Spinal cord (tissue), 10 donors: ENCODE measurements around the gene PTBP2. TPM values are rescaled to one million over a fixed set of nuclear protein-coding genes. Genes with fewer than 3 reads are reported as not detected.

Experiments
- DNase-seq, 6 donors: peaks; one replicate each; pipeline versions ENCODE4 v3.0.0 to v3.0.0-alpha.2; 2013 to 2015; ENCODE audit warnings: low spot score in 6 of 6, low read depth in 4 of 6
- H3K27ac ChIP-seq: one replicate; pipeline ENCODE4 v1.5.1; 2013; ENCODE audit warnings: low read depth, low read length, control low read depth
- H3K27me3 ChIP-seq: one replicate; pipeline ENCODE4 v1.6.1; 2013; ENCODE audit warnings: low read length; ENCODE audit not compliant: control insufficient read depth, insufficient read depth
- H3K36me3 ChIP-seq: one replicate; pipeline ENCODE4 v1.6.1; 2013; ENCODE audit warnings: low read length; ENCODE audit not compliant: control insufficient read depth, insufficient read depth
- H3K4me1 ChIP-seq: one replicate; pipeline ENCODE4 v1.6.1; 2013; ENCODE audit warnings: low read length; ENCODE audit not compliant: control insufficient read depth, insufficient read depth
- H3K4me3 ChIP-seq: one replicate; pipeline ENCODE4 v1.5.1; 2013; ENCODE audit warnings: low read depth, low read length, control low read depth
- H3K9me3 ChIP-seq: one replicate; pipeline ENCODE4 v1.6.1; 2013; ENCODE audit warnings: low read length; ENCODE audit not compliant: control insufficient read depth, insufficient read depth
- WGBS: methylation state at CpG from one replicate; pipeline ENCODE4 v1.1.5; 2013; ENCODE audit warnings: missing lambda C conversion rate; ENCODE audit not compliant: insufficient coverage; 5-methylcytosine and 5-hydroxymethylcytosine counted together
- polyA plus RNA-seq, 2 donors: library from polyadenylated mRNA; unstranded; fragments of 120-200 nt; gene quantifications; one replicate each; pipeline ENCODE4 v1.2.1, GENCODE V29; 2013; ENCODE audit not compliant: insufficient read length in 2 of 2
- total RNA-seq, 2 donors: library from RNA; depleted of rRNA in 1 of 2; stranded (reverse); fragments of 120-200 nt in 1 of 2; fragments of >200 nt in 1 of 2; gene quantifications; one replicate each; pipeline versions ENCODE4 v1.2.3 to v1.2.4, GENCODE V29; 2013 to 2014
- donor health status: healthy.

PTBP2 gene
- total and polyA plus RNA-seq, 4 donors: 50.6 to 147 (median 74.3) TPM

GRCh38 chr1:96723936-96724335 is 2.4 kb downstream of the PTBP2 start:
- no peak for DNase-seq
- Histone ChIP-seq H3K4me1 (peaks cover 9% of the 10 kb centered on the region), H3K4me3 (no peak overlapping the region), H3K9me3 (no peaks in the 10 kb centered on the region), H3K27me3 (no peaks in the 10 kb centered on the region), H3K36me3 (peaks cover 20% of the 10 kb centered on the region), H3K27ac (no peak overlapping the region)
- no CpG with 5 or more reads among the region's 3 CpGs for WGBS

DNA sequence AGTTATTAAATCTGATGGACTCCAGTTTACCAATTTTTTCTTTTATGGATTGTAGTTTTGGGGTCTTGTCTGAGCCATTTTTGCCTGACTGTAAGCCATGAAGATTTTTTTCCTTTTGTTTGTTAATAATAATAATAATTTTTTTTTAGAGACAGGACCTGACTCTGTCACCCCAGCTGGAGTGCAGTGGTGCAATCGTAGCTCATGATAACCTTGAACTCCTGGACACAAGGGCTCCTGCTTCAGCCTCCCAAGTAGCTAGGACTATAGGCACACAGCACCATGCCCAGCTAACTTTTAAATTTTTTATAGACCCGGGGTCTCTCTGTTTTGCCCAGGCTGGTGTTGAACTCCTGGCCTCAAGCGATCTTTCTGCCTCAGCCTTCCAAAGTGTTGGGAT is 6.3 kb downstream of the PTBP2 start:
- H3K27ac ChIP-seq: no peak overlapping the region
- DNase-seq: no peak
- H3K4me3 ChIP-seq: no peak overlapping the region
- H3K4me1 ChIP-seq: peaks cover 9% of the 10 kb centered on the region
- no peaks in the 10 kb centered on the region for H3K9me3 ChIP-seq
- 92% methylated on average over 3 of the region's 3 CpGs for WGBS
- H3K27me3 ChIP-seq: no peaks in the 10 kb centered on the region
- peaks cover 23% of the 10 kb centered on the region for H3K36me3 ChIP-seq

DNA sequence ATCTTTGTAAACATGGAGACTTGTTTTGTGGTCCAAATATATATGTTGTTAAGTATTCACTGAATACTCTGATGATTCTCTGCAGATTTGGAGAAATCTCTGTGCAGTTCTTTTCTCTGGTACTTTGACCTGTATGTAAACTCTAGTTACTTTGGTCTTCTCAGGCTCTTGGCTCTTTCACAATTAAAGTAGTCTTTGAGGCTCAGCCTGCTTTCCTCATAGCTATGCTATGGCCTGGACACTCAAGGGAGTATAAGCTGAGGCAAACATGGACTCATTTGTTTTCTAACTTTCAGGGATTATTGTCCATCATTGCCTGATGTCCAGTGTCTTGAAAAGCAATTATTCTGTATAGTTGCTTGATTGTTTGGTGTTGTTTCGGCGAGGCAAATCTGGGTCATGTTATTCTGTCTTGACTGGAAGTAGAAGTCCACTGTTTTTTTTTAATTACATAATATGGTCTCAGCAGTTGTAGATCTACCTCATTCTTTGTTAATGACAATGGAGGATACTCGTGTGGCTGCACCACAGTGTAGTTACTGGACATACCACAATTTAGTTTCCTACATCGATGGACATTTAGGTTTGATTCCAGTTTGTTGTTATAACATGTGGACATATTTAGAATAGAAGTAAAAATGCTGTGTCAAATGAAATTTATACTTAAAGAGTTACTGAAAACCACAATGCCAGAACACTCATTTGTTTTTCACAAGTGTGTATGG is 9.2 kb downstream of the PTBP2 start:
- H3K27ac ChIP-seq: no peak overlapping the region
- no peaks in the 10 kb centered on the region for H3K27me3 ChIP-seq
- H3K9me3 ChIP-seq: no peaks in the 10 kb centered on the region
- WGBS: no CpG with 5 or more reads among the region's 4 CpGs
- no peak for DNase-seq
- no peak overlapping the region for H3K4me3 ChIP-seq
- peaks cover 5% of the 10 kb centered on the region for H3K4me1 ChIP-seq
- H3K36me3 ChIP-seq: peaks cover 15% of the 10 kb centered on the region

DNA sequence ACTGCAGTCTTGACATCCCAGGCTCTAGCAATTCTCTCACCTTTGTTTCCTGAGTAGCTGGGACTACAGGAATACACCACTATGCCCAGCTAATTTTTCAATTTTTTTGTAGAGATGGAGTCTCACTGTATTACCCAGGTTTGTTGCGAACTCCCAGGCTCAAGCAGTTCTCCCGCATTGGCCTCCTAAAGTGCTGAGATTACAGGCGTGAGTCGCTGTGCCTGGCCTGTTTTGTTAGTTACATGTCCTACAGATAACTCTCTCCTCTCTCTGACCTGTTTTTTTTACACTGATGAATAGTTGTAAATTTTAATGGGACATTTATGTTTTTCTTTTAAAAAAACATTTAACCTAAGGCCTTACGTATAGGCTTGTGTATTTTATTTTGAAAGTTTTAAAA is 19.8 kb downstream of the PTBP2 start:
- Histone ChIP-seq H3K4me1 (no peaks in the 10 kb centered on the region), H3K27me3 (no peaks in the 10 kb centered on the region), H3K27ac (no peak overlapping the region), H3K4me3 (no peak overlapping the region), H3K36me3 (peaks cover 14% of the 10 kb centered on the region), H3K9me3 (no peaks in the 10 kb centered on the region)
- no peak for DNase-seq
- no CpG with 5 or more reads among the region's 5 CpGs for WGBS

- Histone ChIP-seq H3K4me1 (no peaks in the 10 kb centered on the region), H3K27me3 (no peaks in the 10 kb centered on the region), H3K27ac (no peak overlapping the region), H3K9me3 (no peaks in the 10 kb centered on the region), H3K36me3 (peaks cover 7% of the 10 kb centered on the region), H3K4me3 (no peak overlapping the region)
- WGBS: 85% methylated on average over 3 of the region's 7 CpGs
- peak in 1 of 6 donors; percentile 17 for DNase-seq
Measured at GRCh38 chr1:96746440-96747420, 25.1 kb downstream of the PTBP2 start.

GRCh38 chr1:96747565-96747964 is 26.0 kb downstream of the PTBP2 start:
- H3K4me3 ChIP-seq: no peak overlapping the region
- peaks cover 7% of the 10 kb centered on the region for H3K36me3 ChIP-seq
- H3K4me1 ChIP-seq: no peaks in the 10 kb centered on the region
- no peaks in the 10 kb centered on the region for H3K27me3 ChIP-seq
- no peaks in the 10 kb centered on the region for H3K9me3 ChIP-seq
- DNase-seq: no peak
- no CpG with 5 or more reads among the region's 1 CpG for WGBS
- H3K27ac ChIP-seq: no peak overlapping the region

DNA sequence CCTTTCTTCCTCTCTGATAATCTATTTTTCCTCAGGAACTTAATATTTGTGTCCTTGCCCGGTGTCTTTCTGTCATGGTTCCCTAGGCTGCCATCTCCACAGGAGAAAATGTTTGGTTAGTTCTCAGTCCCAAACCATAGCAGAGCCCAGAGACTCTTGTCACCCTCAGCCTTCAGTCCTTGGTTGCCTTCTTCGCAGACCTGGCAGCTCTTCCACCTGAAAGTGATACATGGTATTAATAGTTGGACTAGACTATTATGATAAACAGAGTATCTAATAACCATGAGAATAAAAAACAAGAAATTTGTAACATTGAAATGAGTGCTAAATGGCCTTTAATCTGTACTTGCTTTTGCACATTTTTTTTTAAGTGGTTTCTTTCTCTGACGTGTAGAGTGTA is 26.5 kb downstream of the PTBP2 start:
- H3K9me3 ChIP-seq: no peaks in the 10 kb centered on the region
- peaks cover 3% of the 10 kb centered on the region for H3K36me3 ChIP-seq
- H3K27ac ChIP-seq: no peak overlapping the region
- DNase-seq: no peak
- H3K4me1 ChIP-seq: no peaks in the 10 kb centered on the region
- no peak overlapping the region for H3K4me3 ChIP-seq
- WGBS: 83% methylated on average over 1 of the region's 3 CpGs
- no peaks in the 10 kb centered on the region for H3K27me3 ChIP-seq

- no CpG with 5 or more reads among the region's 2 CpGs for WGBS
- no peak overlapping the region for H3K4me3 ChIP-seq
- H3K36me3 ChIP-seq: peaks cover 3% of the 10 kb centered on the region
- H3K4me1 ChIP-seq: no peaks in the 10 kb centered on the region
- no peak for DNase-seq
- no peaks in the 10 kb centered on the region for H3K9me3 ChIP-seq
- H3K27ac ChIP-seq: no peak overlapping the region
- H3K27me3 ChIP-seq: no peaks in the 10 kb centered on the region
Measured at GRCh38 chr1:96749618-96750017, 28.0 kb downstream of the PTBP2 start.

DNA sequence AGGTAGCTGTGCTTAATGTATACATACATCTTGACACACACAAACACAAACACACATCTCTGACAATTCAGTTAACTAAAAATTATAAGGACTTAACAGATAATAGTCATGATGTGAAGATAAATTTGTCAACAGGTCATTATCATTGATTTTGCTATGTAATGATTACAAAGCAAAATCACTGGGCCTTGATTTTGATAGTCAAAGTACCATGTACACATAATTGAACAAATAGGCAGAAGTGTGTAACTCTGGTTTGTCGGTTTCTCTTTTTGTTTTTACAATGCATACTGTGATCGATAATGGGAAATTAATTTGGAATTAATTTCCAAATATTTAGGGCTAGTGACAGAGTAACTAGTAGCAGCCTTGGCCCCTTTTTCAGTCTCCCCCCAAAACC is 30.8 kb downstream of the PTBP2 start:
- H3K27ac ChIP-seq: no peak overlapping the region
- WGBS: no CpG with 5 or more reads among the region's 2 CpGs
- H3K9me3 ChIP-seq: peaks cover 2% of the 10 kb centered on the region
- no peaks in the 10 kb centered on the region for H3K4me1 ChIP-seq
- no peak for DNase-seq
- no peaks in the 10 kb centered on the region for H3K27me3 ChIP-seq
- H3K36me3 ChIP-seq: peaks cover 3% of the 10 kb centered on the region
- no peak overlapping the region for H3K4me3 ChIP-seq
